ENCODE results near the gene FRMD8.
"Not testable (repeated sequence)": the region's sequence is repeated elsewhere in the genome, so short reads cannot be mapped to it uniquely, and the experiment has no call there.

The FRMD8 gene

GRCh38 chr11:65412271-65413076, 26.0 kb downstream of the FRMD8 start:
- TF ChIP-seq, protein P1, sequence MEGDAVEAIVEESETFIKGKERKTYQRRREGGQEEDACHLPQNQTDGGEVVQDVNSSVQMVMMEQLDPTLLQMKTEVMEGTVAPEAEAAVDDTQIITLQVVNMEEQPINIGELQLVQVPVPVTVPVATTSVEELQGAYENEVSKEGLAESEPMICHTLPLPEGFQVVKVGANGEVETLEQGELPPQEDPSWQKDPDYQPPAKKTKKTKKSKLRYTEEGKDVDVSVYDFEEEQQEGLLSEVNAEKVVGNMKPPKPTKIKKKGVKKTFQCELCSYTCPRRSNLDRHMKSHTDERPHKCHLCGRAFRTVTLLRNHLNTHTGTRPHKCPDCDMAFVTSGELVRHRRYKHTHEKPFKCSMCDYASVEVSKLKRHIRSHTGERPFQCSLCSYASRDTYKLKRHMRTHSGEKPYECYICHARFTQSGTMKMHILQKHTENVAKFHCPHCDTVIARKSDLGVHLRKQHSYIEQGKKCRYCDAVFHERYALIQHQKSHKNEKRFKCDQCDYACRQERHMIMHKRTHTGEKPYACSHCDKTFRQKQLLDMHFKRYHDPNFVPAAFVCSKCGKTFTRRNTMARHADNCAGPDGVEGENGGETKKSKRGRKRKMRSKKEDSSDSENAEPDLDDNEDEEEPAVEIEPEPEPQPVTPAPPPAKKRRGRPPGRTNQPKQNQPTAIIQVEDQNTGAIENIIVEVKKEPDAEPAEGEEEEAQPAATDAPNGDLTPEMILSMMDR (IDR thresholded peaks at IDR 0.05; ENCODE audit: low read depth, low read length, missing control alignments) = no peak
- no peak overlapping the region for H3K4me3 ChIP-seq (replicated peaks; ENCODE audit: low read depth, low read length)
- DNase-seq (ENCODE audit: extremely low read depth, low read depth) = no peak

- H3K4me3 ChIP-seq (replicated peaks; ENCODE audit: low read depth, low read length); DNase-seq (ENCODE audit: extremely low read depth, low read depth): not testable (repeated sequence)
Measured at GRCh38 chr11:65413077-65413664, 26.7 kb downstream of the FRMD8 start.

GRCh38 chr11:65414776-65415498, 28.5 kb downstream of the FRMD8 start:
- TF ChIP-seq, protein P1 (IDR thresholded peaks at IDR 0.05; ENCODE audit: low read depth, low read length, missing control alignments) = no peak
- no peak overlapping the region for H3K4me3 ChIP-seq (replicated peaks; ENCODE audit: low read depth, low read length)
- DNase-seq (ENCODE audit: extremely low read depth, low read depth) = no peak

DNA sequence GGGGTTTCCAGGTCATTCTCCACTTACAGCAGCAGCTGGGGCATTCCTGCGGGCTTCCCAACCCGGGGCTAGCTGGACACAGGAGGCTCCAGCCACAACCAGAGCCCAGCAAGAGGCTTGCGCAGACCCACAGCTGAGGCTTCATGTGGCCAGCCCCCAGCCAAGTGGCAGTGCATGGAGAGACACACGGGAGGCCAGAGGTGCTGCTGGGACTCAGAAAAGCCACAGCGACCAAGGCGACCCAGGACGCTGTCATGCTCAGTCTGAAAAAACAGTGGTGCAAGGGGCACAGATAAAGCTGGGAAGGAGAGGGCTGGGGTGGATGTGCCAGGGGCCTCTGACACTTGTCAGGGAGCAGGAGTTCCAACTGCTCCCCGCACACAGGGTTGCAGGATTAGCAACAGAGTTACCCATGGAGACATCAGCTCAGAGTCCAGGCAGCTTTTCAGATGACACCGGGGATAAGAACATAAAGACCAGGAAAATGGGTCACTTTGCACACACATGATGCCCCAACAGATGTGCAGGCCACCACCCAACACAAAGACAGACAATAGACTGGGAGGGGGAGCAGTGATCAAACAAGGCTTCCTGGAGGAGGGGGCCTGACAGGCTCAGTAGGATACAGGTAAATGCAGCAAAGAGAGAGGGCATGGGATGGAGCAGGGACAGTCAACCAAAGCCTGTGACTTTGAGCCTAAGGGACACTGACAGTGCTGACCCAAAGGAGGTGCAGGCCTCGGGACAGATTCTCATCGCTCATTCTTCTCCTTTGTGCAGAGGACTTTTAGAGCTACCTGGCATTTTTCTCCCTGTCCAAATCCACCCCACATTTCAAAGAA, 29.3 kb downstream of the FRMD8 start:
- TF ChIP-seq, protein P1 (IDR thresholded peaks at IDR 0.05; ENCODE audit: low read depth, low read length, missing control alignments) = no peak
- DNase-seq (ENCODE audit: extremely low read depth, low read depth) = no peak
- no peak overlapping the region for H3K4me3 ChIP-seq (replicated peaks; ENCODE audit: low read depth, low read length)

GRCh38 chr11:65416341-65416824, 29.9 kb downstream of the FRMD8 start:
- DNase-seq (ENCODE audit: extremely low read depth, low read depth) = peak; percentile 46
- TF ChIP-seq, protein P1 (IDR thresholded peaks at IDR 0.05; ENCODE audit: low read depth, low read length, missing control alignments) = peak; percentile 96
- H3K4me3 ChIP-seq (replicated peaks; ENCODE audit: low read depth, low read length) = peak overlapping the region; percentile 8

- TF ChIP-seq, protein P1 (IDR thresholded peaks at IDR 0.05; ENCODE audit: low read depth, low read length, missing control alignments) = no peak
- peak overlapping the region; percentile 8 for H3K4me3 ChIP-seq (replicated peaks; ENCODE audit: low read depth, low read length)
- no peak for DNase-seq (ENCODE audit: extremely low read depth, low read depth)
Measured at GRCh38 chr11:65416841-65417701, 30.6 kb downstream of the FRMD8 start.
